Coronary artery (tissue), 2 donors: Measurements from ENCODE around the gene PADI1.

Experiments used
- DNase-seq: peaks from one replicate; pipeline ENCODE4 v3.0.0-alpha.2; 2017; ENCODE audit warnings: low spot score
- H3K27ac ChIP-seq, 2 donors: fragments of 200-600 bp; sonication (generic); one replicate each; pipeline ENCODE4 v1.5.1; 2016 to 2019
- H3K4me3 ChIP-seq: fragments of 200-600 bp; sonication (generic); 2 replicates; pipeline ENCODE4 v1.5.1; 2016; ENCODE audit warnings: mild to moderate bottlenecking, moderate library complexity
- TF ChIP-seq, protein P1 (sequence below): fragments of 200-600 bp; sonication (generic); IDR thresholded peaks from one replicate; pipeline ENCODE4 v1.5.1; 2019; ENCODE audit warnings: antibody characterized with exemption

PADI1 gene

DNA sequence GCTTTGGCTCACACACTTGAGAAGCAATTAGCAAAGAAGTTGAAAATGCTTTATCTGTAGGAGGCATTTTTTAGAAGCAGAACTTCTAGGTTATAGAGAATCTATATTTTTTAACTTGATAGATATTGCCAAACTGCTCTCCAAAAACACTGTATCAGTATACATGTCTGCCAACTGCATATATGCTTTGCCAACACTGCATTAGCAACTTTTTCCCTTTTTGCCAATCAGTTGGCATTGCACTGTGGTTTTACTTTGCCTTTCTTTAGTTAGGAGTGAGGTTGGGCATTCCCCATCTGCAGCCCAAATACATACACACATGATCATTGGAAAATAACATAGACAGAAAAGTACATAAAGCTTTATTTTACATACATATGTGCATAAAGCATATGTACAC, 59.0 kb downstream of the PADI1 start:
- TF ChIP-seq, protein P1, sequence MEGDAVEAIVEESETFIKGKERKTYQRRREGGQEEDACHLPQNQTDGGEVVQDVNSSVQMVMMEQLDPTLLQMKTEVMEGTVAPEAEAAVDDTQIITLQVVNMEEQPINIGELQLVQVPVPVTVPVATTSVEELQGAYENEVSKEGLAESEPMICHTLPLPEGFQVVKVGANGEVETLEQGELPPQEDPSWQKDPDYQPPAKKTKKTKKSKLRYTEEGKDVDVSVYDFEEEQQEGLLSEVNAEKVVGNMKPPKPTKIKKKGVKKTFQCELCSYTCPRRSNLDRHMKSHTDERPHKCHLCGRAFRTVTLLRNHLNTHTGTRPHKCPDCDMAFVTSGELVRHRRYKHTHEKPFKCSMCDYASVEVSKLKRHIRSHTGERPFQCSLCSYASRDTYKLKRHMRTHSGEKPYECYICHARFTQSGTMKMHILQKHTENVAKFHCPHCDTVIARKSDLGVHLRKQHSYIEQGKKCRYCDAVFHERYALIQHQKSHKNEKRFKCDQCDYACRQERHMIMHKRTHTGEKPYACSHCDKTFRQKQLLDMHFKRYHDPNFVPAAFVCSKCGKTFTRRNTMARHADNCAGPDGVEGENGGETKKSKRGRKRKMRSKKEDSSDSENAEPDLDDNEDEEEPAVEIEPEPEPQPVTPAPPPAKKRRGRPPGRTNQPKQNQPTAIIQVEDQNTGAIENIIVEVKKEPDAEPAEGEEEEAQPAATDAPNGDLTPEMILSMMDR: no peak
- no peak for DNase-seq
- no peak overlapping the region for H3K4me3 ChIP-seq
- H3K27ac ChIP-seq: no peak overlapping the region

DNA sequence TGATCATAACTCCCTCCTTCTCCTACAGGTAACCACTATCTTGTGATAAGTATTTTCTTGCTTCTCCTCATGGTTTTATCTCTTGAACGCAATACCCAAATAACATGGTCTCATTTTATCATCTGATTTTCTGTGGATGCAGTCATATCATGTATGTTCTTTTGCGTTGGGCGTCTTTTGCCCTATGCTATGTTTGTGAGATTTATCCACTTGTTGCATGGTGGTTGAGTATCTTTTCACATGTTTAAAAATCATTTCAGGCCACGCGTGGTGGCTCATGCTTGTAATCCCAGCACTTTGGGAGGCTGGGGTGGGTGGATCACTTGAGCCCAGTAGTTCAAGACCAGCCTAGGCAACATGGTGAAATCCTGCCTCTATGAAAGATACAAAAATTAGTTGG, 59.5 kb downstream of the PADI1 start:
- DNase-seq: no peak
- H3K4me3 ChIP-seq: no peak overlapping the region
- no peak overlapping the region for H3K27ac ChIP-seq
- TF ChIP-seq, protein P1: no peak

DNA sequence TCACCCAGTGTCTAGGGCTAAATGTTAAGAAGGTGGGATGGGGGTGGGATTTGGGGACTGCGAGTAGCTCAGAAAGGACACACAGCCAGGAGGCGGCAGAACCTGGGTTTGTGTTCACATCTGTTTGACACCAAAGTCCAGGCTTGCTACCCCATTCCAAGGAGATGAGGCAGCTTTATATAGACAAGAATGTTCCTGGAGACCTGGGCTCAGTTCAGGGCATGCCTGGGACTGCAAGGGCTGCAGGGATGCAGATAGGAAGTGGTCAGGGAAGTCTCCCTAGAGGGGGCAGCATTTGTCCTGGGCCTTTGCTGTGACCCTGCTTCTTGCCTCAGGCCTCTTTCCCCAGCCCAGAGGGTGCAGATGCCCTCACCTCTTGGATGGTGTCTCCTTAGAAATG, 60.2 kb downstream of the PADI1 start:
- TF ChIP-seq, protein P1: no peak
- Histone ChIP-seq H3K4me3 (no peak overlapping the region), H3K27ac (no peak overlapping the region)
- no peak for DNase-seq

DNA sequence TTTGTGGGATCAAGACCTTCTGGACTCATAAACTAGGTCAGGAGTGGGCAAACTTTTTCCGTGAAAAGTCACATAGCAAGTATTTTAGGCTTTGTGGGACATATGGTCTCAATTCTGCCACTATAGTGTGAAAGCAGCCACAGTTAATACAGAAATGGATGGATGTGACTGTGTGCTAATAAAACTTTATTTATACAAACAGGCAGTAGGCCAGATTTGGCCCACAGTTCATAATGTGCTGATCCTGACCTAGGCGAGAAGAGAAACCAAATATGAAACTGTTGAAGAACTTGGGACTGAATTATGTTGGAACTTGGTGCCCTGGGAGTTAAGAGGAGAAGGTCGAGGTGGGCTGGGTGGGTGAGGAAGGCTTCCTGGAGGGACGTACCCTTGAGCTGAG, 61.0 kb downstream of the PADI1 start:
- TF ChIP-seq, protein P1: no peak
- Histone ChIP-seq H3K27ac (no peak overlapping the region), H3K4me3 (no peak overlapping the region)
- no peak for DNase-seq

DNA sequence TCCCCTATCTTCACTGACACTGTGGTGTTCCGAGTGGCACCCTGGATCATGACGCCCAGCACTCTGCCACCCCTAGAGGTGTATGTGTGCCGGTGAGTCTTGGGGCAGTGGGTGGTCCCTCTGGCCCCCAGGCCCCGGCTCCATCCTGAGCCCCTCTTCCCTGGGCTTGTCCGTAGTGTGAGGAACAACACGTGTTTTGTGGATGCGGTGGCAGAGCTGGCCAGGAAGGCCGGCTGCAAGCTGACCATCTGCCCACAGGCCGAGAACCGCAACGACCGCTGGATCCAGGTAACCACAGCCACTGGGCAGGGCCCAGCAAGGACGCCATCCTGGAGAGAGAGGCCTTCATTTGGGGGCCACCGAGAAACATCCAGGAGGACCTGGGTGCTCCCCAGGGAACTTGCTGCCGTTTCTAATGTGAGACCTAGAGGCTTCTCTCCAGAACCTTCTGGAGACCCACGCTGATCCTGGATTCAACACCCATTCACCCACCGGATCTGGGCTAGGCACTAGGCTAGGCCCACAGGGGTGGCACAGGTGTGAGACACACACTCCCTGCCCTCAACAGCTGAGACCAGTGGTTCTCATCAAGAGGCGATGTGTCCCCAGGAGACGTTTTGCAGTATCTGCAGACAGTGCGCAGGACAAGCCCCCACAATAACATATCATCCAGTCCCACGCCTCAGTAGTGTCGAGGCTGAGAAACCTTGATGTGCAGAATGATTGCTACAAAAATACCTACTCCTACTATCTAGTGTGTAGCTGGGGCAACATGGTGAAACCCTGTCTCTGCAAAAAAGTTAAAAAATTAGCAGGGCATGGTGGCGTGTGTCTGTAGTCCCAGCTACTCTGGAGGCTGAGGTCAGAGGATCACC, 66.2 kb downstream of the PADI1 start:
- TF ChIP-seq, protein P1: no peak
- H3K27ac ChIP-seq: no peak overlapping the region
- H3K4me3 ChIP-seq: no peak overlapping the region
- DNase-seq: no peak

DNA sequence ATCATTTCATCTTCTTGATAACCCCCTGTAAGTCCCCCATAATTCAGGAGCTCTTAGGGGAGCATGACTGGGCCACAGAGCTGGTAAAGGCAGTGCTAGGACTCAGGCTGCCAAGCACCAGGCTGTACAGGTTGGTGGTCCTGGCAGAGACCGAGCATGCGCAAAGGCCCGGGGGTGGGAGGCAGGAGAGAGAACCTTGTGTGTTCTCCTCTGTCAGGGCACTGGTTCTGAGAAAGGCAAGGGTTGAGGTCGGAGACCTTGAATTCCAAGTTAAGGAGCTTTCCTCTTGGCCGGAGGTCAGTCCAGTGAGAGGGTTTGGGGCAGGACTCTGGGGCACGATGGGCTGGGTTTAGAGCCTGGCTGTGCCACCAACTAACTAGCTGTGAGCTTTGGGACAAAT, 67.1 kb downstream of the PADI1 start:
- H3K4me3 ChIP-seq: no peak overlapping the region

More for the DNA sequence above, 67.1 kb downstream of the PADI1 start:
- DNase-seq: no peak
- TF ChIP-seq, protein P1: no peak
- H3K27ac ChIP-seq: no peak overlapping the region
